Fibroblast of lung (primary cell): ENCODE results near the gene ARHGEF16. TPM values are rescaled to one million over a fixed set of nuclear protein-coding genes. Genes with fewer than 3 reads are reported as not detected.

Source experiments
- DNase-seq, 2 donors: peaks; one replicate each; pipeline versions ENCODE4 v3.0.0 to v3.0.0-alpha.2; 2010; ENCODE audit warnings: low read depth in 2 of 2
- H2AFZ ChIP-seq: 2 replicates; pipeline ENCODE4 v1.5.1; 2012; ENCODE audit warnings: low read length, control low read depth, inconsistent platforms
- H3K27ac ChIP-seq: 2 replicates; pipeline ENCODE4 v1.5.1; 2011; ENCODE audit warnings: low read length, control low read depth; ENCODE audit not compliant: insufficient read depth
- H3K27me3 ChIP-seq: 2 replicates; pipeline ENCODE4 v1.5.1; 2011; ENCODE audit warnings: mild to moderate bottlenecking, low read length; ENCODE audit not compliant: control insufficient read depth, insufficient read depth
- H3K36me3 ChIP-seq: 2 replicates; pipeline ENCODE4 v1.5.1; 2011; ENCODE audit warnings: low read length; ENCODE audit not compliant: control insufficient read depth, insufficient read depth
- H3K4me1 ChIP-seq: 2 replicates; pipeline ENCODE4 v1.5.1; 2011; ENCODE audit warnings: low read length; ENCODE audit not compliant: control insufficient read depth, insufficient read depth; ENCODE audit errors: extremely low read depth
- H3K4me2 ChIP-seq: 2 replicates; pipeline ENCODE4 v1.5.1; 2011; ENCODE audit warnings: low read length, control low read depth; ENCODE audit not compliant: insufficient read depth; ENCODE audit errors: extremely low read depth
- H3K4me3 ChIP-seq, 4 experiments: fragments of 200-600 bp in 1 of 4; sonication (generic) in 1 of 4; replicated peaks in 1 of 4; 2 replicates each; pipeline ENCODE4 v1.5.1; 2011 to 2016; ENCODE audit warnings: low read length in 4 of 4, low read depth in 3 of 4, mild to moderate bottlenecking in 3 of 4, control low read depth in 2 of 4, inconsistent platforms in 1 of 4, mixed read lengths in 1 of 4; ENCODE audit not compliant: insufficient read depth in 1 of 4; ENCODE audit errors: control extremely low read depth in 1 of 4
- H3K79me2 ChIP-seq: 2 replicates; pipeline ENCODE4 v1.5.1; 2012; ENCODE audit warnings: mild to moderate bottlenecking, low read length, inconsistent platforms; ENCODE audit not compliant: control insufficient read depth, insufficient read depth
- H3K9ac ChIP-seq: 2 replicates; pipeline ENCODE4 v1.5.1; 2011; ENCODE audit warnings: mild to moderate bottlenecking, low read length, control low read depth; ENCODE audit not compliant: insufficient read depth
- H3K9me3 ChIP-seq: 2 replicates; pipeline ENCODE4 v1.5.1; 2012; ENCODE audit warnings: low read depth, low read length; ENCODE audit not compliant: control insufficient read depth, insufficient read depth
- H4K20me1 ChIP-seq: 2 replicates; pipeline ENCODE4 v1.5.1; 2011; ENCODE audit warnings: low read length; ENCODE audit not compliant: control insufficient read depth, insufficient read depth; ENCODE audit errors: extremely low read depth
- EZH2 ChIP-seq: IDR thresholded peaks from 2 replicates; pipeline ENCODE4 v1.5.1; 2012; ENCODE audit warnings: low read length, control low read depth, mild to moderate bottlenecking; ENCODE audit errors: missing control alignments
- polyA plus RNA-seq, 2 donors: library from polyadenylated mRNA; depleted of rRNA in 1 of 2; stranded (reverse) in 1 of 2; unstranded in 1 of 2; fragments of >200 nt; gene quantifications; 2 replicates each; pipeline ENCODE4 v1.2.1, GENCODE V29; 2011 to 2012; ENCODE audit warnings: missing spikeins in 1 of 2
- total RNA-seq: library from RNA; depleted of rRNA; stranded (reverse); fragments of >200 nt; gene quantifications from 2 replicates; pipeline ENCODE4 v1.2.1, GENCODE V29; 2014
- TF ChIP-seq, protein P1 (sequence below), 2 donors: IDR thresholded peaks in 1 of 2; conservative IDR thresholded peaks in 1 of 2; 1 replicate in 1 of 2; 2 replicates in 1 of 2; pipeline ENCODE4 v1.5.1; 2011 to 2012; ENCODE audit warnings: low read length in 2 of 2, control low read depth in 1 of 2, inconsistent platforms in 1 of 2, low read depth in 1 of 2, mild to moderate bottlenecking in 1 of 2

Gene ARHGEF16
- total and polyA plus RNA-seq, 2 donors (not counting 1 experiment from before 2014, with no cell fraction given): 0.02 to 0.17 TPM

DNA sequence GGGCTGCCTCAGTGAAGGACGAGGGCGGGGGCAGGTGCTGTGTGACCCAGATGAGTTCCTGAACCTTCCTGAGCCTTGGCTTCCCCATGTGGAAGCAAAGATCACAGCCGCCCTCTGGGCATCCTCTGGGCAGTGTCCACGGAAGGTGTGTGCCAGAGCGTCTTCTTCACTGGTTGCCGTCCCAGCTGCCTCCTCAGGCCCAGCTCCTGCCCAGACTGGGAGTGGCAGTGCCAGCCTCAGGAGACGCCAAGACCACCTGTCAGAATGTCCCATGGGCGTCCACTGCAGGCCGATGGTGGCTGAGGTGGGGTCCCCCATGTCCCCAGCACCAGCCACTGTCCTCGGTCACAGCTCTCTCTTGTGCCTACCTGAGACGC is 10.2 kb downstream of the ARHGEF16 start:
- Histone ChIP-seq H3K4me3 (no peak overlapping the region), H3K79me2 (no peaks in the 10 kb centered on the region), H3K9ac (no peak overlapping the region), H3K27me3 (no peaks in the 10 kb centered on the region), H3K4me1 (no peaks in the 10 kb centered on the region), H3K36me3 (no peaks in the 10 kb centered on the region), H4K20me1 (no peaks in the 10 kb centered on the region), H2AFZ (no peak overlapping the region), H3K9me3 (no peaks in the 10 kb centered on the region), H3K27ac (no peak overlapping the region), H3K4me2 (no peak overlapping the region)
- DNase-seq: no peak
- TF ChIP-seq, protein P1, sequence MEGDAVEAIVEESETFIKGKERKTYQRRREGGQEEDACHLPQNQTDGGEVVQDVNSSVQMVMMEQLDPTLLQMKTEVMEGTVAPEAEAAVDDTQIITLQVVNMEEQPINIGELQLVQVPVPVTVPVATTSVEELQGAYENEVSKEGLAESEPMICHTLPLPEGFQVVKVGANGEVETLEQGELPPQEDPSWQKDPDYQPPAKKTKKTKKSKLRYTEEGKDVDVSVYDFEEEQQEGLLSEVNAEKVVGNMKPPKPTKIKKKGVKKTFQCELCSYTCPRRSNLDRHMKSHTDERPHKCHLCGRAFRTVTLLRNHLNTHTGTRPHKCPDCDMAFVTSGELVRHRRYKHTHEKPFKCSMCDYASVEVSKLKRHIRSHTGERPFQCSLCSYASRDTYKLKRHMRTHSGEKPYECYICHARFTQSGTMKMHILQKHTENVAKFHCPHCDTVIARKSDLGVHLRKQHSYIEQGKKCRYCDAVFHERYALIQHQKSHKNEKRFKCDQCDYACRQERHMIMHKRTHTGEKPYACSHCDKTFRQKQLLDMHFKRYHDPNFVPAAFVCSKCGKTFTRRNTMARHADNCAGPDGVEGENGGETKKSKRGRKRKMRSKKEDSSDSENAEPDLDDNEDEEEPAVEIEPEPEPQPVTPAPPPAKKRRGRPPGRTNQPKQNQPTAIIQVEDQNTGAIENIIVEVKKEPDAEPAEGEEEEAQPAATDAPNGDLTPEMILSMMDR (conservative IDR thresholded peaks at IDR 0.05 in 1 of 2, IDR thresholded peaks at IDR 0.05 in 1 of 2; ENCODE audit: low read depth in 1 of 2, low read length in 2 of 2): no peak
- TF ChIP-seq EZH2: no peak

DNA sequence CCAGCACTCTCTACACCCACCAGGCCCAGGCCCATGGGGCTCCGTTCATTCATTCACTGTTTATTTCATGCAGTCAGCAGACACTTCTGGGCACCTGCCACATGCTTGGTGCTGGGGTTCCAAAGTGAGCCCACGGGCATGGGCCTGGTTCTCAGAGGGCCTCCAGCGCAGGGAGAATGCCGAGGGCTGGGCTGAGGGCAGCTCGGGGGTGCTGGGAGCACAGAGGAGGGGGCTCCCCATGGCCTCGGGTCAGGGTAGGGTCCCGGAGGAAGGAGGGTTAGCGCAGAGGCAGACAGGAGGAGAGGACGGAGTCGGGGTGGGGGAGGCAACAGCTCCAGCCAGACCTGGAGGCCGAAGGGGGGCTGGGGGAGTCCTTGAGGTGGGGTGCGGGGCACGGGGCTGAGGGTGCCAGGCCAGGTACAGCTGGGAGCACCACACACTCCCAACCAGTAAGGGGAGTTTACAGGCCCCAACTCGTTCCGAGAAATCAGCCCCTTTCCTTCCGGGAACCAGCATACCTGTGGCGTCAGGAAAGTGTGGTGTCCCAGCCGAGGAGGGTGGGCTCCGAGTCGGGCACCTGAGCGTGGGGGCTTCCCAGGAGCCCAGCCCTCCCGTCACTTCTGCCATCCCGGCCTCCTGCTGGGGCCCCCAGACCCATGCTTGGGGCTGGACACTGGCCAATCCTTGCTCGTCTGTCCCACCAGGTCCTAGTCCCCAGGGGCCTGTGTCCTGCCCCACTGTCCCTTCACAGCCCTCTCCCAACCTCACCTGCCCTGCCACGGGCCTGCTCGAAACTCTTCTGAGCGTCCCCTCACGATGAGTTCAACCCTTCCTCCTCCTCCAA is 10.8 kb downstream of the ARHGEF16 start:
- Histone ChIP-seq H3K9me3 (no peaks in the 10 kb centered on the region), H3K79me2 (no peaks in the 10 kb centered on the region), H3K27me3 (no peaks in the 10 kb centered on the region), H4K20me1 (no peaks in the 10 kb centered on the region), H3K36me3 (no peaks in the 10 kb centered on the region), H3K4me3 (no peak overlapping the region), H2AFZ (no peak overlapping the region), H3K9ac (no peak overlapping the region), H3K4me1 (no peaks in the 10 kb centered on the region), H3K4me2 (no peak overlapping the region), H3K27ac (no peak overlapping the region)
- TF ChIP-seq, protein P1 (conservative IDR thresholded peaks at IDR 0.05 in 1 of 2, IDR thresholded peaks at IDR 0.05 in 1 of 2; ENCODE audit: low read depth in 1 of 2, low read length in 2 of 2): no peak
- no peak for TF ChIP-seq EZH2
- no peak for DNase-seq

DNA sequence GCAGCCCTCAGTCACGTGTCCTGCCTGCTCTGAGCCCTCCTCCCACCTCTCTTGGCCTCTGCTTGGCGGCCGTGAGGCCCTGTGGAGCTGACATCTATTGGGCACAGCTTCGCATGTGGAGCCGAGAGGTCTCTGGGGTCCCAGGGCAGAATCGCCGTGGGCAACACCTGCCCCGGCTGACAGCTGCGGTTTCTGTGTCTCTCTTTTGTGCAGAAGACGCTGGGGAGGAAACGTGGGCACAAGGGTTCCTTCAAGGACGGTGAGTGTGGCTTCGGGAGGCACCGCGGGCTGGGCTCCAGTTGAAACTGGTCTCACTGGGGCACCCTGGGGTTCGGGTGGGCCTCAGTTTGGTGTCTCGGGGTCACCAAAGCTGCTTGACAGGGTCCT is 11.5 kb downstream of the ARHGEF16 start:
- no peak for TF ChIP-seq EZH2
- TF ChIP-seq, protein P1 (conservative IDR thresholded peaks at IDR 0.05 in 1 of 2, IDR thresholded peaks at IDR 0.05 in 1 of 2; ENCODE audit: low read depth in 1 of 2, low read length in 2 of 2): no peak
- H3K27me3 ChIP-seq: no peaks in the 10 kb centered on the region
- DNase-seq: no peak
- no peak overlapping the region for H2AFZ ChIP-seq
- no peak overlapping the region for H3K4me3 ChIP-seq
- no peak overlapping the region for H3K27ac ChIP-seq
- no peaks in the 10 kb centered on the region for H3K4me1 ChIP-seq
- no peak overlapping the region for H3K4me2 ChIP-seq
- no peak overlapping the region for H3K9ac ChIP-seq
- H3K79me2 ChIP-seq: no peaks in the 10 kb centered on the region
- no peaks in the 10 kb centered on the region for H3K36me3 ChIP-seq
- no peaks in the 10 kb centered on the region for H3K9me3 ChIP-seq
- H4K20me1 ChIP-seq: no peaks in the 10 kb centered on the region
